Measurements from ENCODE around the gene SERGEF.
"Not testable (repeated sequence)": the region's sequence is repeated elsewhere in the genome, so short reads cannot be mapped to it uniquely, and the experiment has no call there.

Gene SERGEF

DNA sequence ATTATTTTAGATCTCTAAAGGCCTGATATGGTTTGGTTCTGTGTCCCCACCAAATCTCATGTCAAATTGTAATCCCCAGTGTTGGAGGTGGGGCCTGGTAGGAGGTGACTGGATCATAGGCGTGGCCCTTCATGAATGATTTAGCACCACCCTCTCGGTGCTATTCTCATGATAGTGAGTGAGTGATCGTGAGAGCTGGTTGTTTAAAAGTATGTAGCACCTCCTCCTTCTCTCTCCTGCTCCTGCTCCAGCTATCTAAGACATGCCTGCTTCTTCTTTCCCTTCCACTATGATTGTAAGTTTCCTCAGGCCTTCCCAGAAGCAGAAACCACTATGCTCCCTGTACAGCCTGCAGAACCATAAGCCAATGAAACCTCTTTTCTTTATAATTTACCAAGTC, 114.1 kb downstream of the SERGEF start:
- no peak for TF ChIP-seq EZH2phosphoT487 (conservative IDR thresholded peaks at IDR 0.05; ENCODE audit: low read length)
- TF ChIP-seq, protein P1, sequence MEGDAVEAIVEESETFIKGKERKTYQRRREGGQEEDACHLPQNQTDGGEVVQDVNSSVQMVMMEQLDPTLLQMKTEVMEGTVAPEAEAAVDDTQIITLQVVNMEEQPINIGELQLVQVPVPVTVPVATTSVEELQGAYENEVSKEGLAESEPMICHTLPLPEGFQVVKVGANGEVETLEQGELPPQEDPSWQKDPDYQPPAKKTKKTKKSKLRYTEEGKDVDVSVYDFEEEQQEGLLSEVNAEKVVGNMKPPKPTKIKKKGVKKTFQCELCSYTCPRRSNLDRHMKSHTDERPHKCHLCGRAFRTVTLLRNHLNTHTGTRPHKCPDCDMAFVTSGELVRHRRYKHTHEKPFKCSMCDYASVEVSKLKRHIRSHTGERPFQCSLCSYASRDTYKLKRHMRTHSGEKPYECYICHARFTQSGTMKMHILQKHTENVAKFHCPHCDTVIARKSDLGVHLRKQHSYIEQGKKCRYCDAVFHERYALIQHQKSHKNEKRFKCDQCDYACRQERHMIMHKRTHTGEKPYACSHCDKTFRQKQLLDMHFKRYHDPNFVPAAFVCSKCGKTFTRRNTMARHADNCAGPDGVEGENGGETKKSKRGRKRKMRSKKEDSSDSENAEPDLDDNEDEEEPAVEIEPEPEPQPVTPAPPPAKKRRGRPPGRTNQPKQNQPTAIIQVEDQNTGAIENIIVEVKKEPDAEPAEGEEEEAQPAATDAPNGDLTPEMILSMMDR (IDR thresholded peaks at IDR 0.05; ENCODE audit: insufficient read depth, low read length, poor library complexity, severe bottlenecking): no peak
- Histone ChIP-seq H3F3A (ENCODE audit: insufficient read depth) (no peaks in the 10 kb centered on the region), H3K9me2 (replicated peaks; ENCODE audit: insufficient read depth, low read length) (no peaks in the 10 kb centered on the region), H2AFZ (ENCODE audit: low read depth, low read length, severe bottlenecking) (no peak overlapping the region), H3K4me2 (ENCODE audit: low read depth, low read length, poor library complexity, severe bottlenecking) (no peak overlapping the region), H3K9ac (ENCODE audit: low read length) (no peak overlapping the region), H3K27me3 (ENCODE audit: low read length) (no peaks in the 10 kb centered on the region), H3K79me2 (ENCODE audit: insufficient read depth, low read length) (no peaks in the 10 kb centered on the region), H3K27ac (ENCODE audit: low read depth, low read length) (no peak overlapping the region), H3K4me3 (ENCODE audit: insufficient read depth, low read length, poor library complexity, severe bottlenecking) (no peak overlapping the region), H3K36me3 (ENCODE audit: low read length) (no peaks in the 10 kb centered on the region), H4K20me1 (ENCODE audit: low read depth, low read length) (no peaks in the 10 kb centered on the region), H3K9me3 (ENCODE audit: insufficient read depth, low read length) (no peaks in the 10 kb centered on the region)

DNA sequence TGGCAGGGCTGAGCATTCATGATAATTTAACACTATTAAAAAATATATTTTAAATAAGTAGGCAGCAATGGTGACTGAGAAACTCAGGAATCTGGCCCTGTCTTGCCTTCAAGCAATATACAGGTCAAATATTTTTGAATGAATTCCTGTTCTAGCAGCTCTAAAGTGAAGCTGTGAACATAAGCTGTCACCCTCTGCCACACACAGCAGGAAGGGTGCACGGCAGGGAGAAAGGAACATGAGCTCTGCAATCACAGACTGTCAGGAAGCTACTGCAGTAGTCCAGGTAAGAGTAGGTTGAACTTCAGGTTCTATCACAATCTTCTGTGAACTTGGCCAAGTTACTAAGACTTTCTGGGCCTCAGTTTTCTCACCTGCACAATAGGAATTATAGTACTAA, 114.8 kb downstream of the SERGEF start:
- Histone ChIP-seq H3K9ac (ENCODE audit: low read length) (no peak overlapping the region), H3K27me3 (ENCODE audit: low read length) (no peaks in the 10 kb centered on the region), H3K79me2 (ENCODE audit: insufficient read depth, low read length) (no peaks in the 10 kb centered on the region), H3K4me3 (ENCODE audit: insufficient read depth, low read length, poor library complexity, severe bottlenecking) (no peak overlapping the region), H4K20me1 (ENCODE audit: low read depth, low read length) (no peaks in the 10 kb centered on the region), H2AFZ (ENCODE audit: low read depth, low read length, severe bottlenecking) (no peak overlapping the region), H3K9me2 (replicated peaks; ENCODE audit: insufficient read depth, low read length) (no peaks in the 10 kb centered on the region), H3K9me3 (ENCODE audit: insufficient read depth, low read length) (no peaks in the 10 kb centered on the region), H3K27ac (ENCODE audit: low read depth, low read length) (no peak overlapping the region), H3K4me2 (ENCODE audit: low read depth, low read length, poor library complexity, severe bottlenecking) (no peak overlapping the region), H3F3A (ENCODE audit: insufficient read depth) (no peaks in the 10 kb centered on the region), H3K36me3 (ENCODE audit: low read length) (no peaks in the 10 kb centered on the region)
- TF ChIP-seq, protein P1 (IDR thresholded peaks at IDR 0.05; ENCODE audit: insufficient read depth, low read length, poor library complexity, severe bottlenecking): no peak
- no peak for TF ChIP-seq EZH2phosphoT487 (conservative IDR thresholded peaks at IDR 0.05; ENCODE audit: low read length)

DNA sequence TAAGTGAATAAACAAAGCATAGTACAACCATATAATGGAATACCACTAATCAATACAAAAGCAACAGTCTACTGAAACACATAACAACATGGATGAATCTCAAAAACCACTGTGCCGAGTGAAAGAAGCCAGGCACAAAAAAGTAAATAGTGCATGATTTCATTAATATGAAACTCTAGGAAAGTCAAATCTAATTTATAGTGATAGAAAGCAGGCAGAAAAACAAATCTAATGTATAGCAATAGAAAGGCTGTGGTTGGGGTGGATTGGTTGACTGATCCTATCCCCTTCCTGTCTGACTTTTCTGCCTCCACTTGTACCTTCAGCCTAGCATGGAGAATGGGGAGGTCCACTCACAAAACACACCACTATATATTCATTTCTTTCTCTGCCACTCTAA, 115.4 kb downstream of the SERGEF start:
- Histone ChIP-seq H3K36me3 (ENCODE audit: low read length) (no peaks in the 10 kb centered on the region), H3K9me2 (replicated peaks; ENCODE audit: insufficient read depth, low read length) (no peaks in the 10 kb centered on the region), H2AFZ (ENCODE audit: low read depth, low read length, severe bottlenecking) (no peak overlapping the region), H4K20me1 (ENCODE audit: low read depth, low read length) (no peaks in the 10 kb centered on the region), H3K27me3 (ENCODE audit: low read length) (no peaks in the 10 kb centered on the region), H3K9me3 (ENCODE audit: insufficient read depth, low read length) (no peaks in the 10 kb centered on the region), H3K4me2 (ENCODE audit: low read depth, low read length, poor library complexity, severe bottlenecking) (no peak overlapping the region), H3K27ac (ENCODE audit: low read depth, low read length) (no peak overlapping the region), H3K9ac (ENCODE audit: low read length) (no peak overlapping the region), H3K79me2 (ENCODE audit: insufficient read depth, low read length) (no peaks in the 10 kb centered on the region), H3K4me3 (ENCODE audit: insufficient read depth, low read length, poor library complexity, severe bottlenecking) (no peak overlapping the region), H3F3A (ENCODE audit: insufficient read depth) (no peaks in the 10 kb centered on the region)
- TF ChIP-seq, protein P1 (IDR thresholded peaks at IDR 0.05; ENCODE audit: insufficient read depth, low read length, poor library complexity, severe bottlenecking): no peak
- no peak for TF ChIP-seq EZH2phosphoT487 (conservative IDR thresholded peaks at IDR 0.05; ENCODE audit: low read length)

DNA sequence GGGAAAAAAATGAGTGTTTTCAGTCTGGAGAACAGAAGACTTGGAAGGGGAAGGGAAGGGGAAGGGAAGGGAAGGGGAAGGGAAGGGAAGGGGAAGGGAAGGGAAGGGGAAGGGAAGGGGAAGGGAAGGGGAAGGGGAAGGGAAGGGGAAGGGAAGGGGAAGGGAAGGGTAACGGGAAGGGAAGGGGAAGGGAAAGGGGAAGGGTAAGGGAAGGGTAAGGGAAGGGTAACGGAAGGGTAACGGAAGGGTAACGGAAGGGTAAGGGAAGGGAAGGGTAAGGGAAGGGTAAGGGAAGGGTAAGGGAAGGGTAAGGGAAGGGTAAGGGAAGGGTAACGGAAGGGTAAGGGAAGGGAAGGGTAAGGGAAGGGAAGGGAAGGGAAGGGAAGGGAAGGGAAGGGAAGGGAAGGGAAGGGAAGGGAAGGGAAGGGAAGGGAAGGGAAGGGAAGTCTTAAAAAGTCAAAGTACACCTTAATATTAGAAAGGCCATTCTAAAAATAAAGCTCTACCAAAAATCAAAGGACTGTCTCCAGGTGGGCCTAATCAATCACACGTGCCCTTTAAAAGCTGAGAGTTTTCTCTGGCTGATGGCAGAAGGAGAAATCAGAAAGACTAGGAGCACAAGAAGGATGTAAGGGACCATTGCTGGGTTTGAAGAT, 116.2 kb downstream of the SERGEF start:
- H4K20me1 ChIP-seq (ENCODE audit: low read depth, low read length); H3K27me3 ChIP-seq (ENCODE audit: low read length); H3K4me2 ChIP-seq (ENCODE audit: low read depth, low read length, poor library complexity, severe bottlenecking); H3K27ac ChIP-seq (ENCODE audit: low read depth, low read length); H3K9ac ChIP-seq (ENCODE audit: low read length); H3F3A ChIP-seq (ENCODE audit: insufficient read depth); H3K9me2 ChIP-seq (replicated peaks; ENCODE audit: insufficient read depth, low read length); H3K4me3 ChIP-seq (ENCODE audit: insufficient read depth, low read length, poor library complexity, severe bottlenecking); H3K79me2 ChIP-seq (ENCODE audit: insufficient read depth, low read length); H2AFZ ChIP-seq (ENCODE audit: low read depth, low read length, severe bottlenecking); H3K9me3 ChIP-seq (ENCODE audit: insufficient read depth, low read length); H3K36me3 ChIP-seq (ENCODE audit: low read length): not testable (repeated sequence)
